ENCODE results near the gene PTPRQ.

PTPRQ gene

GRCh38 chr12:80553316-80553715, 109.3 kb downstream of the PTPRQ start:
- peak; percentile 41 for DNase-seq (ENCODE audit: low spot score)
- no peak for FAIRE-seq

DNA sequence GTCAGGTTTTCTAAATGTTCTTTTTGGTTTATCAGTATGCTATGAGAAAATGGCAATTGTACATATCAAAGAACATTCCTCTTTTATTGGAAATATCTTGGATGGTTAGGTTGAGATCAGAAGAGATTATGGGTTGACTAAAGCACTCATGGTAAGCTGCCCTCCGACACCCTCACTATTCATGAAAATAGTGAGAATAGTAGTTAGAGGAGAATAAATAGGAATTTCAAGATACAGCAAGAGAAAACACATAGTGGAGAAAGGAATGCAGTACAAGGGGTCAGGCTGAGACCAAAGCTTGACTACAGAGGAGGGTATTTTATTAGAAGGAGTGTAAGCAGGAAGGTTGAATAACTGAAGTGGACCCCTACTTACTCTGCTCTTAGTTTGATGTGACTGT, 112.5 kb downstream of the PTPRQ start:
- FAIRE-seq (no peak), DNase-seq (ENCODE audit: low spot score) (no peak)

- DNase-seq (ENCODE audit: low spot score) (no peak), FAIRE-seq (no peak)
Measured at GRCh38 chr12:80559766-80560165, 115.7 kb downstream of the PTPRQ start.

GRCh38 chr12:80565271-80565670, 121.2 kb downstream of the PTPRQ start:
- FAIRE-seq, result no peak

GRCh38 chr12:80567401-80567800, 123.4 kb downstream of the PTPRQ start:
- DNase-seq (ENCODE audit: low spot score) (no peak), FAIRE-seq (no peak)

More at GRCh38 chr12:80565271-80565670, 121.2 kb downstream of the PTPRQ start:
- no peak for DNase-seq (ENCODE audit: low spot score)

DNA sequence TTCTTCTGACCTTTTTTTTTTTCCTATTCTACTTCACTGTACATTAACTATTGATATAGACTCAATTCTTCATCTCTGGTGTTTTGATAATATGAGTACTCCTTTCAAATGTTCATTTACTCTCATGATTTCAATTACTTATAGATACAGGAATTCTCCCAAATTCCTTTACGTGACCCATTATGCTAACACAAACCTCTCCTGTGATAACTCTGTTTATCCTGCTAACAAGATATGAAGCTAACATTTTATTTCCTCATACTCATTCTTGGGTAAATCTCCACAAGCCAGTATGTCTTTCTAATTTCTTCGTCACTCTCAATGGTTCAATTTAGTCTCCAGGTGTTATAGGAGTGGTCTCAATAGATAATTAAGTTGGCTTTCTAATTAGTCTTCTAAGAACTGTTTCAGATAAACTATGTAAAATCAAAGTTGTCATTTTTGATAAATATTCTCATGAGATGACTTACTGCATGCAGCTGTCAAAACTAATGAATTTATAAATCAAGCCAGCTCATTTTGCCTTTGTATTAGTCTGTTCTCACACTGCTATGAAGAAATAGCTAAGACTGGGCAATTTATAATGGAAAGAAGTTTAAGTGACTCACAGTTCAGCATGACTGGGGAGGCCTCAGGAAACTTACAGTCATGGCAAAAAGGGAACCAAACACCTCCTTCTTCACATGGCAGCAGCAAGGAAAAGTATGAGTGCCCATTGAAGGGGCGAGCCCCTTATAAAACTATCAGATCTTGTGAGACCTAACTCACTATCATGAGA, 132.8 kb downstream of the PTPRQ start:
- FAIRE-seq (no peak), DNase-seq (ENCODE audit: low spot score) (no peak)

- FAIRE-seq, result no peak
- peak; percentile 19 for DNase-seq (ENCODE audit: low spot score)
Measured at GRCh38 chr12:80580254-80580653, 136.2 kb downstream of the PTPRQ start.

DNA sequence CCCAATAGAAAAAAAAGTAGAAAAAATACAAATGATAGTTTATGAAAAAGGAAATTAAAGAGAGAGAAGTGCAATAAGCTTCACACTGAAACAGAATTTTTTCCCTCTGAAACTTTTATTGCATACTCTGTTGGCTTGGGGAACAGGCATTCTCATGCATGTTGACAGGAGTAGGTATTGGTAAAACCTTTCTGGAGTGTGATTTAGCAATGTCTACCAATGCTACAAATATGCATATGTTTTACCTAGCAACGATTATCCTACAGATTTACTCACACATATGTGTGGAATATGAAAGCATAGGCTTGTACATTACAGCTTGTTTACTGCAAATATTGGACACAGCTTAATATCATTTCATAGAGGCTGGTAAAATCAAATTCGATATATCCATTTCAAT, 137.7 kb downstream of the PTPRQ start:
- FAIRE-seq, result no peak

DNA sequence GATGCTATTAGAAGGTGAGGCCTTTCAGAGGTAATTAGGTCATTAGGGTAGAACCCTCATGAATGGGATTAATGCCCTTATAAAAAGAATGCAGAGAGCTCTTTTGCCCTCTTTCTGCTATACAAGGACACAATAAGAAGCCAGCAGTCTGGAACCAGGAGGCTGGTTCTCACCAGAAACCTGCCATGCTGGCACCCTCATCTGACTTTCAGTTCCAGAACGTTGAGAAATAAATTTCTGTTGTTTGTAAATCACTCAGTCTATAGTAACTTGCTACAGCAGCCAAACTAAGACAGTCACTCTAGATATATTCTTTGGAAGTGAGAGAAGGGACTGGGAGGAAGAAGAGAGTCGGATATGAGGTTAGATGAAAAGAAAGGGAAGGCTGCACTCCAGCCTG, 138.4 kb downstream of the PTPRQ start:
- DNase-seq (ENCODE audit: low spot score), result no peak
- no peak for FAIRE-seq

More for the DNA sequence above, 137.7 kb downstream of the PTPRQ start:
- no peak for DNase-seq (ENCODE audit: low spot score)

DNA sequence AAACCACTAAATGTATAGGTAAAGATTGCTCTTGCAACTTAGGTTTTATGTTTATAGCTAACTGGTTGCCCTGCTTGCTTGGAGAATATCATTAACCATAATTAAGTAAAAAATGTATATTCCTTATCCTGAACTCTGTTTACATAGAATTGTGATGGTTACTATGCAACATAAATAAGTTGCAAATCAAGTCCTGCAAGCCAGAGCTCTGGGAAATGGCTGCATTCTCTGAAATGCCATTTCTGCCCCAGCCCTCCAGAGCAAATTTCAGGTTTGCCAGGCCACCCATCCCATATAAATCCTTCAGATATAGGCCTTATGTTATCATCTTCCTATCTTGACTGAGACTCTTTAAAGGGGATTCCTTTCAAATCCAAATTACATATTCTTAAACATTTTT, 145.0 kb downstream of the PTPRQ start:
- DNase-seq (ENCODE audit: low spot score), result no peak
- FAIRE-seq, result no peak

DNA sequence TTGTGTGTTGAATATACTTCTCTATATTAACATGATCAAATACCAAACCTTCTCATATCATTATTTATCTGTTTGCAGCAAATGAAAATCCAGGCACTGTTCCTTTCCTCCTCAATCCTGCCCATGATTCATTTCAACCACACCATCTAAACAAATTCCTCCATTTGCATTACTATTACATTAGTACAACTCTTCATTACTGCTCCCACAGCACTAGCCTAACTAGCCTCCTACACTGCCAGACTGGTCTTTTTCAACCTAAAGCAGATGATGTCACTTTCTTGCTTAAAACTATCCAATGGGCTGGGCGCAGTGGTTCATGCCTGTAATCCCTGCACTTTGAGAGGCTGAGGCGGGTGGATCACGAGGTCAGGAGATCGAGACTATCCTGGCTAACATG, 146.1 kb downstream of the PTPRQ start:
- FAIRE-seq, result no peak
- DNase-seq (ENCODE audit: low spot score), result no peak

GRCh38 chr12:80593766-80594165, 149.7 kb downstream of the PTPRQ start:
- DNase-seq (ENCODE audit: low spot score), result peak; percentile 9
- no peak for FAIRE-seq

DNA sequence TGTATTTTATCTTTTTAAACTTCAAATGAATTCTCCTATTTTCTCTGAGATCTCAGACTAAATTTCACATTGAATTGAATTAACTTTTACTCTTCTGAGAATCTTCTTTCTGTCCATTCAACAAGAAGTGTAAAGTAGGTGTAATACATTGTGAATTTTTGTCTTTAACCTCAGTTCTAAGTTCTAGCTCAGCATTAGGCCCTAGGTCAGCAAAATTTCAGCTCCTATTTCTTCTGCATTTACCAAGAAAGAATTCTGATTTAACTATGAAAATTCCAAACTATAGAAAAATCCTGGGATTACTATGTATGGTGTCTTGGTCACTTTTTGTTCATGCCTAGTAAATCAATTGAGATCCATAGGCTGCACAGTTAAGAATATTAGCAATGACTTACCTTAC, 152.5 kb downstream of the PTPRQ start:
- no peak for FAIRE-seq
- no peak for DNase-seq (ENCODE audit: low spot score)

- DNase-seq (ENCODE audit: low spot score) (peak; percentile 12), FAIRE-seq (no peak)
Measured at GRCh38 chr12:80598004-80598606, 154.1 kb downstream of the PTPRQ start.

DNA sequence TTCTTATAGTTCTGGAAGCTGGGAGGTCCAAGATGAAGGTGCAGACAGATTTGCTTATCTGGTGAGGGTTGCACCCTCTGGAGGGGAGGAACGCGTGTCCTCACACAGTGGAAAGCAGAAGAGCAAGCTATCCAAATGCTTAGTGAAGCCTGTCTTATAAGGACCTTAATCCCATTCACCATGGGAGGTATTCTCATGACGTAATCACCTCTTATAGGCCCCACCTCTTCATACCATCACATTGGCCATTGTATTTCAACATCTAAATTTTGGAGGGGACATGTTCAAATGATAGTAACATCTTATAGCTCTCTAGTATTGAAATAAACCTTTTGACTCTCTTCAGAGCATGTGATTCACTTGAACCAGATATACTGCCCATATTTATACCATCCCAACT, 158.4 kb downstream of the PTPRQ start:
- FAIRE-seq, result no peak
- DNase-seq (ENCODE audit: low spot score), result no peak

- DNase-seq (ENCODE audit: low spot score) (no peak), FAIRE-seq (no peak)
Measured at GRCh38 chr12:80607361-80608135, 163.5 kb downstream of the PTPRQ start.

- FAIRE-seq, result no peak
- no peak for DNase-seq (ENCODE audit: low spot score)
Measured at GRCh38 chr12:80617733-80618132, 173.7 kb downstream of the PTPRQ start.

DNA sequence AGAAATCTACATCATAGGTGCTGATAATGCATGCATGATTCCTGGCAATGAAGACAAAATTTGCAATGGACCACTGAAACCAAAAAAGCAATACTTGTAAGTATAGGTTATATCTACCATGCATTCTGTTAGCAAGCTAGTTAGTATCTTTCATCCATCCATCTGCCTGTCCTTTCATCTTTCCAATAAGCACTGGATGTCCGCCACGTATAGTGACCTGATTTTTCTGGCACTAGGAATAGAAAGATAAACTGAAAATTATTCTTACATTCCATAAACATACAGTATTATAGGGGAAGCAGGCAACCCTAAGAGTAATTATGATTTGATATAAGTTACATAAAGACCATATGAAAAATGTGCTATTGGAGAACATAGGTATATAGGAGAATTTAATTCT, 176.2 kb downstream of the PTPRQ start:
- no peak for FAIRE-seq
- DNase-seq (ENCODE audit: low spot score), result no peak

- DNase-seq (ENCODE audit: low spot score) (no peak), FAIRE-seq (no peak)
Measured at GRCh38 chr12:80622271-80622670, 178.2 kb downstream of the PTPRQ start.

GRCh38 chr12:80625051-80625450, 181.0 kb downstream of the PTPRQ start:
- no peak for DNase-seq (ENCODE audit: low spot score)
- no peak for FAIRE-seq

DNA sequence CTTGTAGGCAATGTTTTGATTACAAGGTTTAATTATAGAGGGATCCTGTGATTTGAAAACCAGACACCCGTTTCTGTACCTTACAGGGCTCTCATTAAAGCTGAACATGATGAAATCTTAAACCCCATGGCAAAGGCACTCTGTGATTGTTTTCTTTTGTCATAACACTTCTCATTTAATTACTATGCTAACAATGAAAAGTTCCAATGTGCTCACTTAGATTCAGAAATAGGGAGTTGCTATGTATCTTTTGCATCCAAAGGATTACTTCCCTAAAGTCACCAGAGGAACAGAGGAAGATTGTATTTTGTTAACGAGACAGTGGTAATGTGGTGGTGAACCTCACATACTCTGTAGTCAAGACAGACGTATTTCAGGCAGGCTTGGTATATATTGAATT, 181.9 kb downstream of the PTPRQ start:
- DNase-seq (ENCODE audit: low spot score) (no peak), FAIRE-seq (no peak)

- DNase-seq (ENCODE audit: low spot score), result no peak
Measured at GRCh38 chr12:80627782-80628181, 183.7 kb downstream of the PTPRQ start.

More at GRCh38 chr12:80627782-80628181, 183.7 kb downstream of the PTPRQ start:
- no peak for FAIRE-seq

Measured in urothelium cell line (cell line).